H9 (cell line): ENCODE measurements around the gene MGAT4C. TPM values are rescaled to one million over a fixed set of nuclear protein-coding genes. Genes with fewer than 3 reads are reported as not detected.

Experiments used
- DNase-seq: peaks from one replicate; pipeline ENCODE4 v3.0.0-alpha.2; 2017
- H2AFZ ChIP-seq: one replicate; pipeline ENCODE4 v1.6.1; 2013; ENCODE audit warnings: mild to moderate bottlenecking, low read length, control low read depth, moderate library complexity
- H2AK5ac ChIP-seq: 2 replicates; pipeline ENCODE4 v1.6.1; 2013; ENCODE audit warnings: low read length, control low read depth, mixed read lengths; ENCODE audit not compliant: insufficient read length
- H2BK120ac ChIP-seq: one replicate; pipeline ENCODE4 v1.6.1; 2013; ENCODE audit warnings: low read depth, mild to moderate bottlenecking, low read length, control low read depth, inconsistent platforms; ENCODE audit not compliant: poor library complexity, severe bottlenecking
- H2BK12ac ChIP-seq: 2 replicates; pipeline ENCODE4 v1.6.1; 2013; ENCODE audit warnings: low read length, control low read depth, mixed read lengths, low read depth; ENCODE audit not compliant: insufficient read length
- H2BK15ac ChIP-seq: 2 replicates; pipeline ENCODE4 v1.6.1; 2013; ENCODE audit warnings: low read depth, low read length, control low read depth
- H2BK20ac ChIP-seq: one replicate; pipeline ENCODE4 v1.6.1; 2013; ENCODE audit warnings: low read depth, mild to moderate bottlenecking, low read length, control low read depth, inconsistent platforms; ENCODE audit not compliant: poor library complexity, severe bottlenecking
- H2BK5ac ChIP-seq: 2 replicates; pipeline ENCODE4 v1.6.1; 2013; ENCODE audit warnings: low read length, control low read depth, mixed read lengths; ENCODE audit not compliant: insufficient read length
- H3K14ac ChIP-seq: 2 replicates; pipeline ENCODE4 v1.6.1; 2013; ENCODE audit warnings: low read length, control low read depth; ENCODE audit not compliant: insufficient read depth
- H3K18ac ChIP-seq: 2 replicates; pipeline ENCODE4 v1.6.1; 2013; ENCODE audit warnings: low read depth, mild to moderate bottlenecking, mixed read lengths, low read length, control low read depth; ENCODE audit not compliant: insufficient read length
- H3K23ac ChIP-seq: 2 replicates; pipeline ENCODE4 v1.6.1; 2013; ENCODE audit warnings: low read length, control low read depth, mixed read lengths, low read depth; ENCODE audit not compliant: insufficient read length
- H3K23me2 ChIP-seq: 2 replicates; pipeline ENCODE4 v1.6.1; 2013; ENCODE audit warnings: low read depth, mild to moderate bottlenecking, mixed read lengths, low read length, control low read depth; ENCODE audit not compliant: insufficient read length, poor library complexity, severe bottlenecking
- H3K27ac ChIP-seq: 2 replicates; pipeline ENCODE4 v1.5.1; 2013; ENCODE audit warnings: low read length, control low read depth, mixed read lengths, low read depth; ENCODE audit not compliant: insufficient read length
- H3K27me3 ChIP-seq: 2 replicates; pipeline ENCODE4 v1.6.1; 2013; ENCODE audit warnings: low read length, control low read depth, inconsistent platforms; ENCODE audit not compliant: insufficient read depth
- H3K4ac ChIP-seq: 2 replicates; pipeline ENCODE4 v1.6.1; 2013; ENCODE audit warnings: low read depth, mild to moderate bottlenecking, control low read depth, inconsistent platforms, low read length, moderate library complexity
- H3K4me1 ChIP-seq: 2 replicates; pipeline ENCODE4 v1.6.1; 2013; ENCODE audit warnings: low read length, control low read depth, inconsistent platforms; ENCODE audit not compliant: insufficient read depth
- H3K4me2 ChIP-seq: 2 replicates; pipeline ENCODE4 v1.6.1; 2013; ENCODE audit warnings: low read length, control low read depth, mixed read lengths; ENCODE audit not compliant: insufficient read length, insufficient read depth
- H3K56ac ChIP-seq: 2 replicates; pipeline ENCODE4 v1.6.1; 2013; ENCODE audit warnings: low read depth, mild to moderate bottlenecking, mixed read lengths, low read length, control low read depth; ENCODE audit not compliant: insufficient read length
- H3K79me1 ChIP-seq: 2 replicates; pipeline ENCODE4 v1.6.1; 2013; ENCODE audit warnings: low read depth, mild to moderate bottlenecking, moderate library complexity, low read length, control low read depth, inconsistent platforms; ENCODE audit not compliant: insufficient read depth, poor library complexity, severe bottlenecking
- H3K79me2 ChIP-seq: 2 replicates; pipeline ENCODE4 v1.6.1; 2013; ENCODE audit warnings: low read length, control low read depth, inconsistent platforms; ENCODE audit not compliant: insufficient read depth
- H3K9ac ChIP-seq: 2 replicates; pipeline ENCODE4 v1.6.1; 2013; ENCODE audit warnings: low read length, control low read depth, mixed read lengths; ENCODE audit not compliant: insufficient read length; ENCODE audit errors: extremely low read depth
- H3K9me3 ChIP-seq: one replicate; pipeline ENCODE4 v1.6.1; 2013; ENCODE audit warnings: low read depth, low read length, inconsistent platforms; ENCODE audit not compliant: control insufficient read depth
- H3T11ph ChIP-seq: one replicate; pipeline ENCODE4 v1.6.1; 2013; ENCODE audit warnings: mild to moderate bottlenecking, low read length, control low read depth, inconsistent platforms
- H4K20me1 ChIP-seq: one replicate; pipeline ENCODE4 v1.6.1; 2013; ENCODE audit not compliant: control insufficient read depth, insufficient read length, insufficient read depth
- H4K5ac ChIP-seq: 2 replicates; pipeline ENCODE4 v1.6.1; 2013; ENCODE audit warnings: low read depth, mild to moderate bottlenecking, mixed read lengths, low read length, control low read depth; ENCODE audit not compliant: insufficient read length
- H4K8ac ChIP-seq: replicated peaks from 2 replicates; pipeline ENCODE4 v1.6.1; 2013; ENCODE audit warnings: low read length, control low read depth, mixed read lengths, low read depth; ENCODE audit not compliant: insufficient read length
- H4K91ac ChIP-seq: 2 replicates; pipeline ENCODE4 v1.6.1; 2013; ENCODE audit warnings: low read depth, mild to moderate bottlenecking, moderate library complexity, mixed read lengths, low read length, control low read depth; ENCODE audit not compliant: insufficient read length
- H3K27ac Mint-ChIP-seq, 3 experiments: 2 replicates in 2 of 3; 3 replicates in 1 of 3; pipeline ENCODE4 v1.8.0; 2020 to 2021; ENCODE audit warnings: mixed read lengths in 3 of 3, mild to moderate bottlenecking in 1 of 3, moderate library complexity in 1 of 3
- H3K27me3 Mint-ChIP-seq: 2 replicates; pipeline ENCODE4 v1.8.0; 2021; ENCODE audit warnings: low read depth, mild to moderate bottlenecking, moderate library complexity, mixed read lengths
- H3K36me3 Mint-ChIP-seq, 3 experiments: 2 replicates in 2 of 3; 3 replicates in 1 of 3; pipeline ENCODE4 v1.8.0; 2020 to 2021; ENCODE audit warnings: low read depth in 3 of 3, mixed read lengths in 3 of 3; ENCODE audit not compliant: insufficient read depth in 1 of 3
- H3K4me1 Mint-ChIP-seq, 2 experiments: 2 replicates each; pipeline ENCODE4 v1.8.0; 2020; ENCODE audit warnings: mixed read lengths in 2 of 2
- H3K4me3 Mint-ChIP-seq, 2 experiments: 2 replicates in 1 of 2; 3 replicates in 1 of 2; pipeline ENCODE4 v1.8.0; 2020 to 2021; ENCODE audit warnings: mild to moderate bottlenecking in 2 of 2, mixed read lengths in 2 of 2, moderate library complexity in 1 of 2
- H3K9me3 Mint-ChIP-seq, 2 experiments: 2 replicates in 1 of 2; 3 replicates in 1 of 2; pipeline ENCODE4 v1.8.0; 2020; ENCODE audit warnings: mild to moderate bottlenecking in 2 of 2, mixed read lengths in 2 of 2, moderate library complexity in 1 of 2
- CTCF ChIP-seq: fragments of 200-600 bp; sonication (generic); conservative IDR thresholded peaks from 3 replicates; pipeline ENCODE4 v1.8.0; 2021; ENCODE audit warnings: antibody characterized with exemption, mild to moderate bottlenecking
- WGBS: extraction: QIAGEN DNeasy Blood & Tissue Kit; methylation state at CpG from one replicate; pipeline ENCODE4 v1.1.7; 2013; ENCODE audit warnings: missing lambda C conversion rate, low lambda C conversion rate, mixed read lengths; ENCODE audit not compliant: insufficient read length; ENCODE audit errors: extremely low coverage; 5-methylcytosine and 5-hydroxymethylcytosine counted together
- total RNA-seq: library from RNA; stranded (reverse); gene quantifications from 2 replicates; pipeline ENCODE4 v1.2.1, GENCODE V29; 2021

Gene MGAT4C
- total RNA-seq, 1 experiment from 2014 or later: 1.3 TPM

- Histone ChIP-seq H4K8ac (no peak overlapping the region), H3T11ph (no peak overlapping the region), H3K27me3 (no peaks in the 10 kb centered on the region), H3K23me2 (no peaks in the 10 kb centered on the region), H4K91ac (no peak overlapping the region), H3K9me3 (no peaks in the 10 kb centered on the region), H3K4me2 (no peak overlapping the region), H2BK20ac (no peak overlapping the region), H3K9ac (no peak overlapping the region), H3K18ac (no peak overlapping the region), H3K4ac (no peak overlapping the region), H2AK5ac (no peak overlapping the region), H3K27ac (no peak overlapping the region), H3K14ac (no peak overlapping the region), H3K79me1 (no peaks in the 10 kb centered on the region), H3K79me2 (no peaks in the 10 kb centered on the region), H3K56ac (no peak overlapping the region), H2BK120ac (no peak overlapping the region), H2AFZ (no peak overlapping the region), H2BK15ac (no peak overlapping the region), H4K20me1 (no peaks in the 10 kb centered on the region), H3K23ac (no peak overlapping the region), H3K4me1 (no peaks in the 10 kb centered on the region; the same call in 1 of the 2 replicates), H2BK12ac (no peak overlapping the region), H4K5ac (no peak overlapping the region), H2BK5ac (no peak overlapping the region)
- WGBS: no CpG with 5 or more reads among the region's 2 CpGs
- Mint-ChIP-seq H3K4me3 (no peak overlapping the region), H3K9me3 (no peaks in the 10 kb centered on the region), H3K27me3 (no peaks in the 10 kb centered on the region), H3K27ac (peak overlapping the region in 2 of 3 experiments; percentile 51 to 93; a peak in 1 of 7 replicates), H3K36me3 (no peaks in the 10 kb centered on the region), H3K4me1 (peaks cover 11% of the 10 kb centered on the region in 2 experiments)
- no peak for DNase-seq
- no peak for TF ChIP-seq CTCF
Observed at GRCh38 chr12:86257134-86257533, 943 bp upstream of the MGAT4C start.
